Activated CD8-positive, alpha-beta memory T cell treated with anti-CD3 and anti-CD28 coated beads, Interleukin-2, amount 10 ng/mL, durations not matched to agents 7 days and 5 days (primary cell): ENCODE results near the gene RNF187. TPM values are rescaled to one million over a fixed set of nuclear protein-coding genes. Genes with fewer than 3 reads are reported as not detected.

ENCODE experiments used
- ATAC-seq: fragments of 150-1000 bp; cut with Tn5 transposase; one replicate; pipeline ENCODE4 v1.10.0; 2021; ENCODE audit warnings: moderate library complexity
- CTCF ChIA-PET: fragments of 350-600 bp; sonication (Branson Sonifier 250); formaldehyde crosslinking; loops from one replicate; lab custom pipeline; 2021; ENCODE audit warnings: antibody characterized with exemption; lab: Charles Lee
- DNase-seq: peaks from one replicate; pipeline ENCODE4 v3.0.0-alpha.2; 2020
- H3K27ac Mint-ChIP-seq: one replicate; pipeline ENCODE4 v1.8.0; 2021; ENCODE audit warnings: mild to moderate bottlenecking, mixed read lengths
- H3K27me3 Mint-ChIP-seq: one replicate; pipeline ENCODE4 v1.8.0; 2021; ENCODE audit warnings: mixed read lengths
- H3K36me3 Mint-ChIP-seq: one replicate; pipeline ENCODE4 v1.8.0; 2021; ENCODE audit warnings: mild to moderate bottlenecking, mixed read lengths
- H3K4me1 Mint-ChIP-seq: one replicate; pipeline ENCODE4 v1.8.0; 2021; ENCODE audit warnings: mixed read lengths
- H3K4me3 Mint-ChIP-seq: one replicate; pipeline ENCODE4 v1.8.0; 2021; ENCODE audit warnings: mild to moderate bottlenecking, moderate library complexity, mixed read lengths
- H3K9me3 Mint-ChIP-seq: one replicate; pipeline ENCODE4 v1.8.0; 2022; ENCODE audit warnings: low read depth, mixed read lengths
- total RNA-seq, 2 experiments: library from RNA; stranded (reverse); gene quantifications; one replicate each; pipeline ENCODE4 v1.2.3, GENCODE V29; 2021

Gene RNF187
- total RNA-seq, 2 experiments from 2014 or later, result 145 to 166 TPM

- CTCF ChIA-PET, result interaction anchor here (1.1 to 6.7 kb wide), 3 partner anchors 9 to 19 kb away, joined by 3 to 69 read pairs (median 4); a partner anchor contains a TSS
- Mint-ChIP-seq H3K9me3 (no peaks in the 10 kb centered on the region), H3K4me1 (peaks cover 76% of the 10 kb centered on the region), H3K36me3 (peaks cover 4% of the 10 kb centered on the region), H3K4me3 (no peak overlapping the region), H3K27ac (peak overlapping the region; percentile 18), H3K27me3 (no peaks in the 10 kb centered on the region)
- ATAC-seq (no peak), DNase-seq (no peak)
Observed at GRCh38 chr1:228477263-228477662, 9.9 kb upstream of the RNF187 start.

DNA sequence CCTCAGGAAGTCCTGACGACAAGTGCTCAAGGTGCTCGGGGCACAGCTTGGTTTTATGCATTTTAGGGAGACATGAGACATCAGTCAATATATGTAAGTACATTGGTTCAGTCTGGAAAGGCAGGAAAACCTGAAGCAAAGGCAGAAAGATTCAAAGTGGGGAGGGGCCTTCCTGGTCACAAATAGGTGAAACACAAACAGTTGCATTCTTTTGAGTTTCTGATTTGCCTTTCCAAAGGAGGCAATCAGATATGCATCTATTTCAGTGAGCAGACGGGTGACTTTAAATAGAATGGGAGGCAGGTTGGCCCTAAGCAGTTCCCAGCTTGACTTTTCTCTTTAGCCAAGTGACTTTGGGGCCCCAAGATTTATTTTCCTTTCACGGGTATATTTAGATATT is 8.9 kb upstream of the RNF187 start:
- peaks cover 74% of the 10 kb centered on the region for H3K4me1 Mint-ChIP-seq
- peaks cover 4% of the 10 kb centered on the region for H3K36me3 Mint-ChIP-seq
- no peaks in the 10 kb centered on the region for H3K27me3 Mint-ChIP-seq
- no peak for DNase-seq
- no peak overlapping the region for H3K4me3 Mint-ChIP-seq
- CTCF ChIA-PET, result interaction anchor here (1.1 to 6.7 kb wide), 5 partner anchors 10 to 22 kb away, joined by 3 to 69 read pairs (median 7); a partner anchor contains a TSS
- no peak for ATAC-seq
- H3K9me3 Mint-ChIP-seq, result no peaks in the 10 kb centered on the region
- H3K27ac Mint-ChIP-seq, result peak overlapping the region; percentile 98

DNA sequence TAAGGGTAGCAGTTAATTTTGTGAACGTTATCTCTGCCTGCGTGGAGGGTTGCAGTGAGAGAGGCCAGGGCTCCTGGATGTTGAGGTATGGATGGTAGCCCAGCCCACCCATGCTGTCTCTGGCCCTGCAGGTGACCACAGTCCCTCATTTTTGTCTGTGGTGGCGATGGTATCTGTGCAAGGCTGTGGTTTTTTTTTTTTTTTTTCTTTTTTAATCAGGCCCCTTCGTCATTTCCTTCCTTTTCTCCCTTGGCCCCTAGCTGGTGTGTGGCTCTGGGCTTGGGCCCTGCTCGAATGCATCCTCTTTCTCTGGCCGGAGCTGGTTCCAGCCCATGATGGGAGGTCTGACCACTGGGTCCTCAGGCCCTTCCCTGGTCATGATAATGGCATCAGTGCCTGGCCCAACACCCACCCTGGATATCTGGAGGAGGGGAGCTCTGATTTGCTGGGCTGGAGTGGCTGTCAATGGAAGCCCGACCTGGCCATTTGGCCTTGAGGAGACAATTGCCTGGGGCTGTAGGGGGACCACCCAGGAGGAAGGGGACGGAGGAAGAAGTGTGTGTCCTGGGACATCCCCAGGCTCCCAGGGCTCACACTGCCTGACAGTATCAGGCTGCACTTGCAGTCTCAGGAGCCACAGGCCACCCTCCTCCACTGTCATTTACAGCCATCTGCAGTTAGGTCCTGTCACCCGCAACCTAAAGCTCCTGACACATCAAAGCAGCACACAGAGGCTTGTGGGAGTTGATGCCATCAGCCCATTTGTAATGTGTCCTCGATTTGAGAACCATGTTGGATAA is 8.1 kb upstream of the RNF187 start:
- Mint-ChIP-seq H3K4me3 (peak overlapping the region; percentile 66), H3K9me3 (no peaks in the 10 kb centered on the region), H3K27me3 (no peaks in the 10 kb centered on the region), H3K36me3 (no peaks in the 10 kb centered on the region), H3K4me1 (peaks cover 75% of the 10 kb centered on the region), H3K27ac (peak overlapping the region; percentile 98)
- ATAC-seq, result peak; percentile 85
- peak; percentile 82 for DNase-seq
- CTCF ChIA-PET, result interaction anchor here (0.7 to 6.7 kb wide), 9 partner anchors 7 to 23 kb away, joined by 3 to 69 read pairs (median 7); a partner anchor contains a TSS

DNA sequence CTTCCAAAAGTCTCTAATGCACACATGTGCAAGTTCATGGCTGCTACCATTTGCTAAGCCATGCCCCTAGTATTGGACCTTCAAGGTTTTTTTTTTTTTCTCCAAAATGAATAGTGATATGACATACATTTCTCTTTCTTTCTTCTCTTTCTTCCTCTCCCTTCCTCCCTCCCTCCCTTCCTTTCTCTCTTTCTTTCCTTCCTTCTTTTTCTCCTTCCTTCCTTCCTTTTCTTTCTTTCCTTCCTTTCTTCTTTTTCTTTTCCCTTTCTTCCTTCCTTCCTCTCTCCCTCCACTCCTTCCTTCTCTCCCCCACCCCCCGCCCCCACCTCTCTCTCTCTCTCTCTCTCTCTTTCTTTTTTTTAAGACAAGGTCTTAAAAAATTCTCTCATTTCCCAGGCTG is 3.4 kb upstream of the RNF187 start:
- H3K4me3 Mint-ChIP-seq, result no peak overlapping the region
- H3K4me1 Mint-ChIP-seq, result peaks cover 66% of the 10 kb centered on the region
- no peak overlapping the region for H3K27ac Mint-ChIP-seq
- ATAC-seq, result no peak
- DNase-seq, result no peak
- no peaks in the 10 kb centered on the region for H3K27me3 Mint-ChIP-seq
- H3K36me3 Mint-ChIP-seq, result peaks cover 7% of the 10 kb centered on the region
- CTCF ChIA-PET, result interaction anchor here (4.5 kb wide), 1 partner anchor 11 kb away, joined by 49 read pairs; no protein-coding TSS in a partner anchor
- H3K9me3 Mint-ChIP-seq, result no peaks in the 10 kb centered on the region

DNA sequence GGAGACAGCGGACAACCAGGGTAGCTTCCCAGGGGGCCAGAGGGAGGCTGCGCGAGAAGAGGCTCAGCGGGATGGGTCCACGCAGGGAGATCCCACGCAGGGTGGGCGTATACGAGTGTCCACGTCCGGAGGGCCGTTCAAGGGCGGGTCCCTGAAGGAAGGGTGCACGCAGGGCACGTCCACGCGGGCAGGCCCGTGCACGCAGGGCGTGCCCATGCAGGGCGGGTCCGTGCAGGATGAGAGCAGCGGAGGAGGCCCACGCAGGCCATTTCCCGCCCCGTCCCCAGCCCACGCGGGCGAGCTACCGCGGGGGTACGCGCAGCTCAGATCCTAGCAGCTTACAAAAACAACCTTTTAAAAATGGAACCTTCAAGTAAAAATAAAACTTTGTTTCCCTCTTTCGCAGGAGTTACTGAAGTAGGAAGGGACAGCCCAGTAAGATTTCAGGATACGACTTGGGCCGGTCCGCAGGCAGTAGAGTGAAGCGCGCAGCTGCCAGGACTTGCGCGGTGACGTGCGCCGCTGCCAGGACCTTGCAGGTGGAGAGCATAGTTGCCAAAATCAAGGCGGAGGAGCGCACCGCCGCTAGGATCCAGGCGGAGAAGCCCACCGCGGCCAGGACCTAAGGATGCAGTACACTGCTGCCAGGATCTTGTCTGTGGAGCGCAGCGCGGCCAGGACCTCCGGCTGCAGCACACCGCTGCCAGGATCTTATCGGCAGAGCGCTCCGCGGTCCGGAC is 416 bp upstream of the RNF187 start:
- Mint-ChIP-seq H3K9me3 (no peaks in the 10 kb centered on the region), H3K27ac (peak overlapping the region; percentile 98), H3K27me3 (no peaks in the 10 kb centered on the region), H3K4me1 (peaks cover 64% of the 10 kb centered on the region), H3K4me3 (peak overlapping the region; percentile 97), H3K36me3 (peaks cover 33% of the 10 kb centered on the region)
- CTCF ChIA-PET, result interaction anchor here (0.7 to 4.5 kb wide), 15 partner anchors 9 to 321 kb away, joined by 3 to 49 read pairs (median 4); a partner anchor contains a TSS
- ATAC-seq, result peak; percentile 70
- peak; percentile 89 for DNase-seq

DNA sequence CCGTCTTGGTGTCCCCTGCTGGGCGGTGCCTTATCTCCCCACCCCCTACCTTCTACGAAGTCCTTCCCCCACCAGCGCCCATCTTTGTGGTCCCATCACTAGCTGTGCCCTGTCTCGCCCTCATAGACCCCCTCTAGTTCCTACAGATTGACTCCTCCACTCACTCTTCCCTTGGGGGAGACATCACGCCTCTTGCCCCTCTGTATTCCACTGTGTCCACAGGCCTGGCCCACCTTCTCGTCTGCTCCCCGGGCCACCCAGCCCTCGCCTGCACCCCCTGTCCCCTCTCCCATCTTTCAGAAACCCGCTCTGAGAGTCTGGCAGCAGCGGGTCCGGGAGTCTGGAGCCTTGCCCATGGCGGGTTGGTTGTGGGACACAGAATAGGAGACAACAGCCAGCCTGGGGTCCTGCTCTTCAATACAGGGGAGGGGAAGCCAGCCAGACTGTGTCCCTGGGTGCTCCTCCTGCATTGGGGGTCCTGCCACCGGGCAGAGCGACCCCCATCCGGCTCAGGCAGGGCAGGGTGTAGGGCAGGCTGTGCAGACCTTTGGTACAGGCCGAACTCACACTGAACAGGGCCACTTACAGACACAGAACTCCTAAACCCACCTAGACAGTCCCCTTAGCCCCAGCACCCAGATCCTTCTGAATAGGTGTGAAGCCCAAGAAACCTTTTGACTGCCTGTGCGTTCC is 1.1 kb downstream of the RNF187 start:
- Mint-ChIP-seq H3K36me3 (peaks cover 41% of the 10 kb centered on the region), H3K4me1 (peaks cover 54% of the 10 kb centered on the region), H3K27me3 (no peaks in the 10 kb centered on the region), H3K9me3 (no peaks in the 10 kb centered on the region), H3K27ac (peak overlapping the region; percentile 90), H3K4me3 (peak overlapping the region; percentile 90)
- no peak for DNase-seq
- ATAC-seq, result no peak
- CTCF ChIA-PET, result interaction anchor here (0.5 to 4.5 kb wide), 6 partner anchors 12 to 76 kb away, joined by 3 to 49 read pairs (median 6); no protein-coding TSS in a partner anchor

DNA sequence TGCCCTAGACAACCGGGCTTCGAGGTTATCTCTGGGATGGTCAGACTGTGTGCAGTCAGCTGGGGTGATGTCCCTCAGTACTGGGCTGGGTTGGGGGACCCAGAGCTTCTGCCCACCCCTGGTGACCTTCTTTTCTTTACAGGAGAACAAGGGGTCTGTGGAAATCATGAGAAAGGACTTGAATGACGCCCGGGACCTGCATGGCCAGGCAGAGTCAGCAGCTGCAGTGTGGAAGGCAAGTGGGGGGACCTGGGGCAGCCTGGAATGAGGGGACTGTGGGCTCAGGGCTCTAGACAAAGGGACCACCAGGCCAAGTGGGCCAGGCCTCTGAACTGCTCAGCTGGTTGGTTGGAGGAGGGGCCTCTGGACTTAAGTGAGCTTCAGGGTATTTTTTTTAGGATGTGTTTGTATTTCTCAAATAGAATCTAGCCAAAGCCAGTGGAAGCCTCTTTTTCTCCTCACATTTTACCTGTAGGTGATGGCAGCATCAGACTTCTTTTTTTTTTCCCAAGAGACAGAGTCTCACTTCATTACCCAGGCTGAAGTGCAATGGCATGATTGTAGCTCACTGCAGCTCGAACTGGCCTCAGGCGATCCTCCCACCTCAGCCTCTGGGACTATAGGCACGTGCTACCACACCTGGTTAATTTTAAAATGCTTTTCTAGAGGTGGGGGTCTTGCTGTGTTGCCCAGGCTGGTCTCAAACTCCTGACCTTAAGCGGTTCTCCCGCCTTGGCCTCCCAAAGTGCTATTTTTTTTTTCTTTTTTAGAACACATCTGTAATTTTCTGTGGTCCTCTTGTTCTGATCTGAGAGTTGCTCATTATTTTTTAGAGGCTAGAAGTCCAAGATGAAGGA is 1.9 kb downstream of the RNF187 start:
- peaks cover 51% of the 10 kb centered on the region for H3K4me1 Mint-ChIP-seq
- CTCF ChIA-PET, result interaction anchor here (0.5 to 4.5 kb wide), 4 partner anchors 11 to 77 kb away, joined by 3 to 29 read pairs (median 6); no protein-coding TSS in a partner anchor
- peaks cover 46% of the 10 kb centered on the region for H3K36me3 Mint-ChIP-seq
- DNase-seq, result no peak
- H3K4me3 Mint-ChIP-seq, result peak overlapping the region; percentile 90
- no peaks in the 10 kb centered on the region for H3K27me3 Mint-ChIP-seq
- H3K9me3 Mint-ChIP-seq, result no peaks in the 10 kb centered on the region
- H3K27ac Mint-ChIP-seq, result peak overlapping the region; percentile 90
- ATAC-seq, result no peak

- Mint-ChIP-seq H3K4me3 (peak overlapping the region; percentile 17), H3K4me1 (peaks cover 51% of the 10 kb centered on the region), H3K36me3 (peaks cover 58% of the 10 kb centered on the region), H3K27ac (peak overlapping the region; percentile 62), H3K27me3 (no peaks in the 10 kb centered on the region), H3K9me3 (no peaks in the 10 kb centered on the region)
- no peak for ATAC-seq
- DNase-seq, result peak; percentile 56
- CTCF ChIA-PET, result interaction anchor here (0.9 to 4.5 kb wide), 3 partner anchors 10 to 18 kb away, joined by 3 to 29 read pairs (median 9); no protein-coding TSS in a partner anchor
Observed at GRCh38 chr1:228490120-228491078, 3.2 kb downstream of the RNF187 start.

- ATAC-seq, result no peak
- H3K27ac Mint-ChIP-seq, result no peak overlapping the region
- peaks cover 60% of the 10 kb centered on the region for H3K4me1 Mint-ChIP-seq
- no peak for DNase-seq
- peaks cover 78% of the 10 kb centered on the region for H3K36me3 Mint-ChIP-seq
- CTCF ChIA-PET, result no interaction called here
- no peaks in the 10 kb centered on the region for H3K9me3 Mint-ChIP-seq
- no peaks in the 10 kb centered on the region for H3K27me3 Mint-ChIP-seq
- no peak overlapping the region for H3K4me3 Mint-ChIP-seq
Observed at GRCh38 chr1:228493141-228494043, 6.2 kb downstream of the RNF187 start.

DNA sequence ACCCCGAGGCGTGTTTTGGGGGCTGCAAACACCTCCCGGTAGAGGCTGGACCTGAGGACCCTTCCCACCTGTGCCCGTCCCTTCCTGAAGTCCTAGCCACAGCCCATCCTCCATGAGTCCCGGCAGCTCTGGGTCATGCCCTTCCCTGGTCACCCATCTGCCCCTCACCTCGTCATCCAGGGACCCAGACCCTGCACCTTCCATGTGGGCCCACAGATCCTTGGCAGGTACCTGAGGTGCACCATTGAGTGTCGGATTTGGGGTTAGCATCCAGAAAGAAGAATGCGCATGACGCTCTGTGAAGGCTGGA is 6.8 kb downstream of the RNF187 start:
- DNase-seq, result no peak
- no peak overlapping the region for H3K4me3 Mint-ChIP-seq
- H3K4me1 Mint-ChIP-seq, result peaks cover 56% of the 10 kb centered on the region
- peaks cover 75% of the 10 kb centered on the region for H3K36me3 Mint-ChIP-seq
- no peak overlapping the region for H3K27ac Mint-ChIP-seq
- H3K9me3 Mint-ChIP-seq, result no peaks in the 10 kb centered on the region
- CTCF ChIA-PET, result no interaction called here
- no peaks in the 10 kb centered on the region for H3K27me3 Mint-ChIP-seq
- ATAC-seq, result no peak

- CTCF ChIA-PET, result no interaction called here
- no peak overlapping the region for H3K27ac Mint-ChIP-seq
- H3K4me3 Mint-ChIP-seq, result no peak overlapping the region
- no peaks in the 10 kb centered on the region for H3K9me3 Mint-ChIP-seq
- ATAC-seq, result no peak
- no peak for DNase-seq
- peaks cover 55% of the 10 kb centered on the region for H3K4me1 Mint-ChIP-seq
- H3K27me3 Mint-ChIP-seq, result no peaks in the 10 kb centered on the region
- H3K36me3 Mint-ChIP-seq, result peaks cover 76% of the 10 kb centered on the region
Observed at GRCh38 chr1:228494391-228494790, 7.2 kb downstream of the RNF187 start.
